A673 (cell line): ENCODE results near the gene TBC1D2. TPM values are rescaled to one million over a fixed set of nuclear protein-coding genes. Genes with fewer than 3 reads are reported as not detected.

Experiments
- BruUV-seq: library from RNA; stranded (reverse); fragments of 400-500 nt; replicated peaks from 2 replicates; lab custom pipeline; 2021; lab: Mats Ljungman, UMichigan
- CTCF ChIA-PET: fragments of 300-600 bp; sonication (Branson Sonifier 250); formaldehyde crosslinking; loops from one replicate; lab custom pipeline; 2022; ENCODE audit warnings: antibody characterized with exemption; lab: Charles Lee
- POLR2A ChIA-PET: fragments of 300-600 bp; sonication (Branson Sonifier 250); formaldehyde crosslinking; loops from one replicate; lab custom pipeline; 2022; ENCODE audit warnings: antibody characterized with exemption; ENCODE audit not compliant: low non-redundant PET; lab: Charles Lee
- DNase-seq: peaks from one replicate; pipeline ENCODE4 v3.0.0-alpha.2; 2015; ENCODE audit warnings: low spot score
- H3K27ac ChIP-seq: fragments of 200-600 bp; sonication (generic); 2 replicates; pipeline ENCODE4 v1.5.1; 2016; ENCODE audit warnings: mixed run types, low read depth, mild to moderate bottlenecking, mixed read lengths, antibody characterized with exemption, low read length; ENCODE audit not compliant: poor library complexity, severe bottlenecking
- H3K27me3 ChIP-seq: fragments of 200-600 bp; sonication (generic); replicated peaks from 2 replicates; pipeline ENCODE4 v1.6.1; 2017; ENCODE audit warnings: mixed run types, low read depth, mild to moderate bottlenecking, mixed read lengths, antibody characterized with exemption, low read length; ENCODE audit not compliant: insufficient read depth, poor library complexity
- H3K36me3 ChIP-seq: fragments of 200-600 bp; sonication (generic); 2 replicates; pipeline ENCODE4 v1.6.1; 2016; ENCODE audit warnings: mixed run types, mild to moderate bottlenecking, mixed read lengths, antibody characterized with exemption, low read length; ENCODE audit not compliant: insufficient read depth, poor library complexity, severe bottlenecking
- H3K4me1 ChIP-seq: fragments of 200-600 bp; sonication (generic); 2 replicates; pipeline ENCODE4 v1.6.1; 2017; ENCODE audit warnings: mixed run types, mild to moderate bottlenecking, mixed read lengths, antibody characterized with exemption, low read length; ENCODE audit not compliant: insufficient read depth, poor library complexity, severe bottlenecking
- H3K4me3 ChIP-seq: fragments of 200-600 bp; sonication (generic); 2 replicates; pipeline ENCODE4 v1.5.1; 2016; ENCODE audit warnings: low read depth, mixed run types, mild to moderate bottlenecking, mixed read lengths, low read length; ENCODE audit not compliant: poor library complexity, severe bottlenecking
- H3K9me3 ChIP-seq: fragments of 200-600 bp; sonication (generic); 2 replicates; pipeline ENCODE4 v1.6.1; 2016; ENCODE audit warnings: mixed run types, low read depth, mild to moderate bottlenecking, mixed read lengths, antibody characterized with exemption, low read length; ENCODE audit not compliant: poor library complexity, severe bottlenecking
- CTCF ChIP-seq: fragments of 300-800, 200-600 bp; sonication (generic); conservative IDR thresholded peaks from 2 replicates; pipeline ENCODE4 v1.5.1; 2017; ENCODE audit warnings: low read depth, mild to moderate bottlenecking, antibody characterized with exemption, low read length, moderate library complexity, mixed read lengths
- EZH2 ChIP-seq: fragments of 200-600 bp; sonication (generic); IDR thresholded peaks from 2 replicates; pipeline ENCODE4 v1.6.1; 2017; ENCODE audit warnings: borderline replicate concordance, low read depth, mild to moderate bottlenecking, mixed read lengths, antibody characterized with exemption, low read length; ENCODE audit not compliant: poor library complexity, severe bottlenecking
- intact Hi-C: fragments of 100-400 bp; cut with micrococcal nuclease; formaldehyde crosslinking; loops from one replicate; pipeline ENCODE4 v1.10.0; 2022; ENCODE audit not compliant: unreplicated experiment
- total RNA-seq: library from RNA; stranded (reverse); gene quantifications from 2 replicates; pipeline ENCODE4 v1.2.3, GENCODE V29; 2021

The TBC1D2 gene
- total RNA-seq, 1 experiment from 2014 or later, result 3.2 TPM

- H3K4me3 ChIP-seq, result no peak overlapping the region
- H3K27me3 ChIP-seq, result no peaks in the 10 kb centered on the region
- intact Hi-C loops, result no loop called here
- DNase-seq, result no peak
- no peaks in the 10 kb centered on the region for H3K4me1 ChIP-seq
- H3K36me3 ChIP-seq, result no peaks in the 10 kb centered on the region
- ChIA-PET CTCF (no interaction called here), POLR2A (no interaction called here)
- no peak overlapping the region for H3K27ac ChIP-seq
- no TSS peak for BruUV-seq
- no peak for TF ChIP-seq EZH2
- H3K9me3 ChIP-seq, result no peaks in the 10 kb centered on the region
Measured at GRCh38 chr9:98186236-98186635, 69.2 kb downstream of the TBC1D2 start.

GRCh38 chr9:98185611-98186171, 69.8 kb downstream of the TBC1D2 start:
- no peaks in the 10 kb centered on the region for H3K27me3 ChIP-seq
- ChIA-PET POLR2A (no interaction called here), CTCF (no interaction called here)
- H3K27ac ChIP-seq, result no peak overlapping the region
- no peaks in the 10 kb centered on the region for H3K9me3 ChIP-seq
- BruUV-seq, result no TSS peak
- H3K36me3 ChIP-seq, result no peaks in the 10 kb centered on the region
- intact Hi-C loops, result no loop called here
- H3K4me3 ChIP-seq, result no peak overlapping the region
- no peaks in the 10 kb centered on the region for H3K4me1 ChIP-seq
- DNase-seq, result no peak
- TF ChIP-seq CTCF (no peak), EZH2 (no peak)

GRCh38 chr9:98185021-98185567, 70.4 kb downstream of the TBC1D2 start:
- Histone ChIP-seq H3K36me3 (no peaks in the 10 kb centered on the region), H3K4me3 (no peak overlapping the region), H3K27me3 (no peaks in the 10 kb centered on the region), H3K27ac (no peak overlapping the region), H3K9me3 (no peaks in the 10 kb centered on the region), H3K4me1 (no peaks in the 10 kb centered on the region)
- ChIA-PET POLR2A (no interaction called here), CTCF (no interaction called here)
- TF ChIP-seq EZH2, result no peak
- DNase-seq, result no peak
- intact Hi-C loops, result no loop called here
- no TSS peak for BruUV-seq

- Histone ChIP-seq H3K27ac (no peak overlapping the region), H3K9me3 (no peaks in the 10 kb centered on the region), H3K36me3 (no peaks in the 10 kb centered on the region), H3K4me3 (no peak overlapping the region), H3K4me1 (no peaks in the 10 kb centered on the region), H3K27me3 (no peaks in the 10 kb centered on the region)
- CTCF ChIA-PET, result no interaction called here
- TF ChIP-seq EZH2, result no peak
- TF ChIP-seq CTCF, result no peak
- POLR2A ChIA-PET, result no interaction called here
- intact Hi-C loops, result no loop called here
- DNase-seq, result no peak
- no TSS peak for BruUV-seq
Measured at GRCh38 chr9:98184326-98184725, 71.1 kb downstream of the TBC1D2 start.
